ENCODE data around the gene FKBP1A. TPM values are rescaled to one million over a fixed set of nuclear protein-coding genes. Genes with fewer than 3 reads are reported as not detected.

FKBP1A gene
- total and polyA plus RNA-seq, 8 donors = 33.0 to 283 (median 149) TPM

GRCh38 chr20:1357921-1358671 is 34.8 kb downstream of the FKBP1A start:
- H3K4me3 ChIP-seq = no peak overlapping the region
- TF ChIP-seq, protein P1, sequence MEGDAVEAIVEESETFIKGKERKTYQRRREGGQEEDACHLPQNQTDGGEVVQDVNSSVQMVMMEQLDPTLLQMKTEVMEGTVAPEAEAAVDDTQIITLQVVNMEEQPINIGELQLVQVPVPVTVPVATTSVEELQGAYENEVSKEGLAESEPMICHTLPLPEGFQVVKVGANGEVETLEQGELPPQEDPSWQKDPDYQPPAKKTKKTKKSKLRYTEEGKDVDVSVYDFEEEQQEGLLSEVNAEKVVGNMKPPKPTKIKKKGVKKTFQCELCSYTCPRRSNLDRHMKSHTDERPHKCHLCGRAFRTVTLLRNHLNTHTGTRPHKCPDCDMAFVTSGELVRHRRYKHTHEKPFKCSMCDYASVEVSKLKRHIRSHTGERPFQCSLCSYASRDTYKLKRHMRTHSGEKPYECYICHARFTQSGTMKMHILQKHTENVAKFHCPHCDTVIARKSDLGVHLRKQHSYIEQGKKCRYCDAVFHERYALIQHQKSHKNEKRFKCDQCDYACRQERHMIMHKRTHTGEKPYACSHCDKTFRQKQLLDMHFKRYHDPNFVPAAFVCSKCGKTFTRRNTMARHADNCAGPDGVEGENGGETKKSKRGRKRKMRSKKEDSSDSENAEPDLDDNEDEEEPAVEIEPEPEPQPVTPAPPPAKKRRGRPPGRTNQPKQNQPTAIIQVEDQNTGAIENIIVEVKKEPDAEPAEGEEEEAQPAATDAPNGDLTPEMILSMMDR (IDR thresholded peaks at IDR 0.05) = no peak
- peaks cover 5 to 74% (median 45%) of the 10 kb centered on the region in 4 donors for H3K36me3 ChIP-seq
- 86 to 93% (median 90%) methylated on average over 9 of the region's 9 CpGs for WGBS, 5 donors
- no peak for DNase-seq
- no peaks in the 10 kb centered on the region for H3K9me3 ChIP-seq
- H3K27ac ChIP-seq = no peak overlapping the region
- peaks cover 0 to 7% (median 0%) of the 10 kb centered on the region in 4 donors for H3K4me1 ChIP-seq
- H3K27me3 ChIP-seq = no peaks in the 10 kb centered on the region
- intact Hi-C loops (cut with DNase I; ENCODE audit: low total_unique reads) = no loop called here

DNA sequence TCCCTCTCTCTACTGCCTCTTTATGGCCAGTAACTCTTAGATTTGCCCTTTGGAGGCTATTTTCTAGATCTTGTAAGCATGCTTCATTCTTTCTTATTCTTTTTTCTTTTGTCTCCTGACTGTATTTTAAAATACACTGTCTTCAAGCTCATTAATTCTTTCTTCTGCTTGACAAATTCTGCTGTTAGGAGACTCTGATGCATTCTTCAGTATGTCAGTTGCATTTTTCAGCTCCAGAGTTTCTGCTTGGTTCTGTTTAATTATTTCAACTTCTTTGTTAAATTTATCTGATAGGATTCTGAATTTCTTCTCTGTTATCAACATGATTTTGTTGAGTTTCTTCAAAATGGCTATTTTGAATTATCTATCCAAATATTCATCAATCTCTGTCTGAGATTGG is 38.9 kb downstream of the FKBP1A start:
- no peaks in the 10 kb centered on the region for H3K27me3 ChIP-seq
- peaks cover 0 to 5% (median 0%) of the 10 kb centered on the region in 4 donors for H3K9me3 ChIP-seq
- peaks cover 0 to 42% (median 29%) of the 10 kb centered on the region in 4 donors for H3K36me3 ChIP-seq
- TF ChIP-seq EP300 (IDR thresholded peaks at IDR 0.05) (no peak), POLR2AphosphoS5 (IDR thresholded peaks at IDR 0.05) (no peak)
- no peaks in the 10 kb centered on the region for H3K4me1 ChIP-seq
- H3K27ac ChIP-seq = no peak overlapping the region
- DNase-seq = no peak
- intact Hi-C loops (cut with DNase I; ENCODE audit: low total_unique reads) = no loop called here
- no peak overlapping the region for H3K4me3 ChIP-seq

- 77 to 91% (median 86%) methylated on average over 2 of the region's 2 CpGs for WGBS, 5 donors
- H3K27ac ChIP-seq = no peak overlapping the region
- H3K27me3 ChIP-seq = no peaks in the 10 kb centered on the region
- no peak overlapping the region for H3K4me3 ChIP-seq
- DNase-seq = no peak
- no peaks in the 10 kb centered on the region for H3K36me3 ChIP-seq
- peaks cover 0 to 4% (median 0%) of the 10 kb centered on the region in 4 donors for H3K4me1 ChIP-seq
- peaks cover 0 to 20% (median 5%) of the 10 kb centered on the region in 4 donors for H3K9me3 ChIP-seq
- intact Hi-C loops (cut with DNase I; ENCODE audit: low total_unique reads) = no loop called here
- TF ChIP-seq, protein P1 (IDR thresholded peaks at IDR 0.05) = no peak
- TF ChIP-seq EP300 (IDR thresholded peaks at IDR 0.05) = no peak
- no peak for TF ChIP-seq POLR2AphosphoS5 (IDR thresholded peaks at IDR 0.05)
- no peak for TF ChIP-seq POLR2A (IDR thresholded peaks at IDR 0.05)
These were observed 46.4 kb downstream of the FKBP1A start for GRCh38 chr20:1346315-1346969.

GRCh38 chr20:1345756-1346093 is 47.1 kb downstream of the FKBP1A start:
- H3K27ac ChIP-seq = no peak overlapping the region

More at GRCh38 chr20:1345756-1346093, 47.1 kb downstream of the FKBP1A start:
- Histone ChIP-seq H3K27me3 (no peaks in the 10 kb centered on the region), H3K4me1 (peaks cover 0 to 4% (median 0%) of the 10 kb centered on the region in 4 donors), H3K9me3 (peaks cover 0 to 20% (median 5%) of the 10 kb centered on the region in 4 donors), H3K36me3 (no peaks in the 10 kb centered on the region), H3K4me3 (no peak overlapping the region)
- intact Hi-C loops (cut with DNase I; ENCODE audit: low total_unique reads) = no loop called here
- no peak for DNase-seq
- TF ChIP-seq EP300 (IDR thresholded peaks at IDR 0.05) (no peak), POLR2AphosphoS5 (IDR thresholded peaks at IDR 0.05) (no peak), POLR2A (IDR thresholded peaks at IDR 0.05) (no peak)
- TF ChIP-seq, protein P1 (IDR thresholded peaks at IDR 0.05) = no peak
- 65 to 88% (median 81%) methylated on average over 1 of the region's 1 CpG for WGBS, 5 donors

All from stomach (tissue), 9 donors.